Measurements from ENCODE around the gene MEGF6. TPM values are rescaled to one million over a fixed set of nuclear protein-coding genes. Genes with fewer than 3 reads are reported as not detected.

MEGF6 gene
- total and polyA plus RNA-seq, 12 donors: 0.15 to 29.2 (median 8.2) TPM

DNA sequence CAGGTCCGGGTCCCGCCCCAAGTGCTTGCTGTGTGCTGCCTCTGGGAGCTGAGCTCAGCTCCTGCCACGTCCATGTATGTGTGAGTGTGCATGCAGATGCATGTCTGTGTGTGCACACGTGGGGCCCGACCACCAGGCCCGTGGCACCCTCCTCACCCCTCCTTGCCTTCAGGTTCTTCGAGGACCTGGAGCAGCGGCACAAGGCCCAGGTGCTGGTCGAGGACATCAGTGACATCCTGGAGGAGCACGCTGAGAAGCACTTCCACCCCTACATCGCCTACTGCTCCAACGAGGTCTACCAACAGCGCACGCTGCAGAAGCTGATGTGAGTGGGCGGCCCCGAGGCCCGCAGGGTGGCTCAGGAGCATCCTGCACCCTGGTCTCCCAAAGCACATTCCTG lies 138.4 kb downstream of the MEGF6 start:
- no peaks in the 10 kb centered on the region for H3K9me3 ChIP-seq (replicated peaks in 1 of 3)
- WGBS, 4 donors: 80 to 90% (median 86%) methylated on average over 13 to 17 of the region's 17 CpGs
- no peak for DNase-seq
- H3K4me1 ChIP-seq (replicated peaks in 1 of 2): no peaks in the 10 kb centered on the region
- intact Hi-C loops (cut with DNase I): no loop called here
- H3K27me3 ChIP-seq: no peaks in the 10 kb centered on the region
- no peak overlapping the region for H3K4me3 ChIP-seq
- H3K27ac ChIP-seq: no peak overlapping the region
- H3K36me3 ChIP-seq (replicated peaks in 1 of 2): no peaks in the 10 kb centered on the region
- no peak for TF ChIP-seq POLR2A (IDR thresholded peaks at IDR 0.05)
- TF ChIP-seq CTCF (IDR thresholded peaks at IDR 0.05): no peak

DNA sequence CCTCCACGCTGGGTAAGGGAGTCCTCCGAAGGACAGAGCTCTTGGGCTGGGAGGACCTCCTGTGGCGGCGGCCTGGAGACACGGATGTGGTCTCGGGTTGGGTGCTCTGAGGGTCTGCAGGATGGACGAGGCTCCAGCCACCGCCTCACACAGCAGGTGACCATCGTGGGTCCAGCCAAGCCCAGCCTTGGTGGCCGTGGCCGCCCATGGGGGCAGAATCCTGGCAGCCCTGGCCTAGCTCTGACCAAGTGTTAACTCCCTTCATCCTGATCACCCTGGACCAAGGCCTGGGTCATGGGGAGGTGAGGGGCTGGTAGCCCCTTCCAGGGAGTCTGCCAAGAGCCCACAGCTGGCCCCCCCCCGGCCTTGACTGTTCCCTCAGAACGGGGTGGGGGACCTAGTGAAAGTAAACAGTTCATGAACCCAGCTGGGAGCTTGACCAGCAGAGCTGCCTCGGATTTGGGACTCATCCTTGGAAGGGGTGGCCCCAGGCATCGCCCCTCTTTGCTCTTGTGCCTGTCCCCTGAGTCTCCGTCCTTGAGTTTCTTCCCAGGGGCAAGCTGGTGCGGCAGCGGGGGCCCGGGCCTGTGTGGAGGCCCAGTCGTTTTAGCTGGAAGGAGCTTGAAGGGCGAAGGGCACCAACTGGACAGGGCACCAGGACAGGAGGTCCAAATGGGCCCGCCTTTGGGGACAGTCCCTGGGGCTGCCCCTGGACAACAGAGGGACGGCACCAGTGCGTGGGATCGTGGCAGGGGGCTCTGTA lies 139.0 kb downstream of the MEGF6 start:
- 0 to 70% (median 59%) methylated on average over 1 to 25 of the region's 25 CpGs for WGBS, 4 donors
- H3K4me3 ChIP-seq: no peak overlapping the region
- no peak overlapping the region for H3K27ac ChIP-seq
- no peaks in the 10 kb centered on the region for H3K36me3 ChIP-seq (replicated peaks in 1 of 2)
- no peaks in the 10 kb centered on the region for H3K9me3 ChIP-seq (replicated peaks in 1 of 3)
- no peak for DNase-seq
- no peaks in the 10 kb centered on the region for H3K4me1 ChIP-seq (replicated peaks in 1 of 2)
- H3K27me3 ChIP-seq: no peaks in the 10 kb centered on the region
- intact Hi-C loops (cut with DNase I): no loop called here
- TF ChIP-seq POLR2A (IDR thresholded peaks at IDR 0.05) (no peak), CTCF (IDR thresholded peaks at IDR 0.05) (no peak)

DNA sequence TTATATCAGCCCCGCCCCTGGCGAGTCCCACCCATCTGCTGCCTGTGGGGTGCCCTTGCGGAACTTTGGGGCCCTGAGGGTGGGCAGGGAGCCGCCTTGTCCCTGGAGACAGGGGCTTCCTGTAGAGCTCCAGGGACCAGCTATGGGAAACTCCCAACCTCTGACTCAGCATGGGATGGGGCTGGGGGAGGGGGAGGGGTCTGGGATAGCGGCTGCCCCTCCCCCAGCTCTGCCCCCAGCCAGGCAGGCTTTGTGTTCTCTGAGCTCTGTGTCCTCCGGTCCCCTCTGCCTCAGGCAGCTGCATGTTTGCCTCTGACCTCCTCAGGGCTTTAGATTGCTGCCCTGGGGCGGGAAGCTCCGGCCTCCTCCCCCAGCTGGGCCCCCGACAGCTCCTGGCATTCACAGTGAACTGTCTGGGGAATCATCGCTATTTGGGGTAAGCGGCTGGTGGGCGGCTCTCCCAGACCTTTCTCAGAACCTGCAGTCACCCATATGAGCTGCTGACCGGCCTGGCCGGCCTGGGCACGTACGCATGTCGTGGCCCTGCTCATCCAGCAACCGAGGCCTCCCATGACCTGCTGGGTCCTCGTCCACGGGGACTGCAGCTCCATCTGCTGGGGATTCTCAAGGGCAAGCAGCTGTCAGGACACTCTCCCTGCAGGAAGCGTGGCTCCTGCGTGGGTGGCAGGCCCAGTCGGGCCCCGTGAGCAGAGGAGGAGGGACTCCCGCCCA lies 139.8 kb downstream of the MEGF6 start:
- H3K4me3 ChIP-seq: no peak overlapping the region
- H3K4me1 ChIP-seq (replicated peaks in 1 of 2): no peaks in the 10 kb centered on the region
- H3K36me3 ChIP-seq (replicated peaks in 1 of 2): no peaks in the 10 kb centered on the region
- H3K27me3 ChIP-seq: no peaks in the 10 kb centered on the region
- peak in 2 of 7 donors; percentile 34 to 36 for DNase-seq
- TF ChIP-seq POLR2A (IDR thresholded peaks at IDR 0.05): no peak
- TF ChIP-seq CTCF (IDR thresholded peaks at IDR 0.05): peak in 3 of 6 experiments; percentile 9 to 26 (median 26)
- 37 to 47% (median 39%) methylated on average over 12 to 25 of the region's 25 CpGs for WGBS, 4 donors
- H3K9me3 ChIP-seq (replicated peaks in 1 of 3): no peaks in the 10 kb centered on the region
- intact Hi-C loops (cut with DNase I): no loop called here
- H3K27ac ChIP-seq: no peak overlapping the region

DNA sequence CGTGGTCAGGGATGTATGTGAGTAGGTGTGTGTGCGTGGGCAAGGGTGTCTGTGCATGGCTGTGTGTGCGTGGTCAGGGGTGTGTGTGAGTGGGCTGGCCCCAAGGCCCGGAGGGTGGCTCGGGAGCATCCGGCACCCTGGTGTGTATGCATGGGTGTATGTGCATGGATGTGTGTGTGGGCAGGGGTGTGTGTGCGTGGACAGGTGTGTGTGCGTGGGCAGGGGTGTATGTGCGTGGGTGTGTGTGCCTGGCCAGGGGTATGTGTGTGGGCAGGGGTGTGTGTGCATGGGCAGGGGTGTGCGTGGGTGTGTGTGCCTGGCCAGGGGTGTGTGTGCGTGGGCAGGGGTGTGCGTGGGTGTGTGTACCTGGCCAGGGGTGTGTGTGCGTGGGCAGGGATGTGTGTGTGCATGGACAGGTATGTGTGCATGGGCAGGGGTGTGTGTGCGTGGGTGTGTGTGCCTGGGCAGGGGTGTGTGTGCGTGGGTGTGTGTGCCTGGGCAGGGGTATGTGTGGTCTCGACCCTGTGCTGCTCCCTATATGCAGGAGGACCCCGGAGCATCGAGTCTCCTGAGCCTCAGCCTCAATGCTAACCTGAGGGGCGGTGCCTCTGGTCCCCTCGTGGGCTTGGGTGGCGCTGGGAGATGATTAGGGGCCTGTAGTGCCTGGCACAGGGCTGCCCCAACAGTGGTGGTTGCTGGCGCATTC lies 140.5 kb downstream of the MEGF6 start:
- intact Hi-C loops (cut with DNase I): no loop called here
- WGBS, 4 donors: 84 to 87% (median 85%) methylated on average over 7 to 22 of the region's 22 CpGs

More for the DNA sequence above, 140.5 kb downstream of the MEGF6 start:
- Histone ChIP-seq H3K36me3 (replicated peaks in 1 of 2) (no peaks in the 10 kb centered on the region), H3K27me3 (no peaks in the 10 kb centered on the region), H3K4me3 (no peak overlapping the region), H3K9me3 (replicated peaks in 1 of 3) (no peaks in the 10 kb centered on the region), H3K27ac (no peak overlapping the region), H3K4me1 (replicated peaks in 1 of 2) (no peaks in the 10 kb centered on the region)
- DNase-seq: no peak
- TF ChIP-seq POLR2A (IDR thresholded peaks at IDR 0.05) (no peak), CTCF (IDR thresholded peaks at IDR 0.05) (no peak)

Measured in adrenal gland (tissue), 12 donors.